ENCODE data around the gene NLK.
"Not testable (repeated sequence)": the region's sequence is repeated elsewhere in the genome, so short reads cannot be mapped to it uniquely, and the experiment has no call there.

Gene NLK

DNA sequence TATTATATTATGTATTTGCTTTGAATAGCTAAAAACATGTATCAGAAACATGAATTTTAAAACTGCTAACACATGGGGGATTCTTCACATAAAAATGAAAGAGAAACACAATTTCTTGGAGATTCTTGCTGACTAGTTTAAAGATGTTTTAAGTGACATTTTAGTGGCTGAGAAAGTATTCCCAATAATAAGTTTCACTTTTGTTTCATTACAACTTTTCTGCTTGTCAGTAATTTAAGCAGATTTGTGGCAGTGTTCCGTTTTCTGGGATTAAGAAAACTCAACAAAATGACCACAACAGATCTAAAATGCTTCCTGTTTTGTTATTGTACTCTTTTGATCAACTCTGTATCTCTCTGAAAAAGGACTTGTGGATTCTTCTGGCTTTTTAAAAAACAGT is 75.9 kb downstream of the NLK start:
- DNase-seq: no peak

DNA sequence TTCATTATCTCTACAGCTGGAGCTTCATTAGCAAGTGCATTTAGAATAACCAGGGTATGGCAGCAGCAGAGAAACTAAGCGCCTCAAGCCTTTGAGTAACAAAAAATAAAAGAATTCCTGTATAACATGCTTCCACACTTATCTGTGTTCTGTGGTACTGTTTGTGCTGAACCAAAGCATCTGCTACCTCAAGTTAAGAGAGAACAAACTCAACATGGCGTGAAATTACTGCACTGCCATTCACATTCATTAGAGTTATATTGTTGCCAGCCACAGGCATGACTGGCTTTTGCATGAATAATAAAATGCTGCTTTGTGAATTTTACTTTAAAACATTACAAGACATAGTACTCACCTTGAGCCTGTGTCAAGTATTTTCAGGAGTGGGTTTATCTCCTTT is 76.6 kb downstream of the NLK start:
- no peak for DNase-seq

DNA sequence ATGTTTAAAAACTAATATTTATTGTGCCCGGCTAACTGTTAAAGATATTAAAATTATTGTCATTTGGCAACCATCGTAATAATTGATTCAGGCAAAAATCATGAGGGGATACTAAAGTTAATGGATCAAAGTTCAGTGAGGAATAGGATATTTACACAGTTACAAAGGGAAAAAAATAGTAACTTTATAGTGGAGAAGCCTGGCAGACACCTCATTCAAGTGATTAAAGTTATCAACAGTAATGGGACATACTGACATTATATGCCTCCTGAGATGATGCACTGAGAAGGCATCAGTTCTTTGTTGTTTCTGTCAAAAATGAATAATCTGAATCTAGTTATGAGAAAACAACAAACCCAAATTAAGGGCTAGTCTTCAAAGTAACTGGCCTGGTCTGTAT is 77.1 kb downstream of the NLK start:
- DNase-seq: no peak

DNA sequence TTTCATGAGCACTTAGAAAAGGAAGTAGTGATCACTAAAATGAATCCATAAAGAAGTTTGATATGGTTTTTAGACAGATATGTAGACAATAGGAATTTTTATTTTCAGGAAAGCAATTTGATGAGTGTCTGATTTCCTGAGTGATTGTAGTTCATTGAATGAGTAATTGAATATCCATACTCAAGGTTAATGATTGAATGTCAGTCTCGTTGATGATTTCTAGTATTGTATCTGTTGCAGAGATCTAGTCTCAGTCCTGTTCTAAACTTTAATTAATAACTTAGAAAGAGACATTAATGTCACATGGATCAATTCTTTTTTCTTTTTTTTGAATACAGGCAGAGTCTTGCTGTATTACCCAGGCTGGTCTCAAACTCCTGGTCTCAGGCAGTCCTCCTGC is 78.3 kb downstream of the NLK start:
- no peak for DNase-seq

DNA sequence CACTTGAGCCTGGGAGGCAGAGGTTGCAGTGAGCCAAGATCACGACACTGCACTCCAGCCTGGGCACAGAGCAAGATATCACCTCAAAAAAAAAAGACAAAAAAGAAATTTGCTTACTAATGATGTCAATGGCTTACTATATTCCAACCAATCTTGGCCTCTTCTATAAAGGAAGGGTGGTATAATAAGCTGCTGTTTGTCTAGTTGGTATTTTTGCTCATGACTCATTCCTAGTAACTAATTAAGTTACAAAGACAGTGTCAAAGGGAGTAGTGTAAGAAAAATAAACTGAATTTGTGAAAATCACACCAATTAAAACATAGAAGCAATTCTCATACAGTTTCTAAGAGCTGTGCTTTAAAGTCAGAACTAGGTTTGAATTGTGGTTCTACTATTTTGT is 82.5 kb downstream of the NLK start:
- no peak for DNase-seq

DNA sequence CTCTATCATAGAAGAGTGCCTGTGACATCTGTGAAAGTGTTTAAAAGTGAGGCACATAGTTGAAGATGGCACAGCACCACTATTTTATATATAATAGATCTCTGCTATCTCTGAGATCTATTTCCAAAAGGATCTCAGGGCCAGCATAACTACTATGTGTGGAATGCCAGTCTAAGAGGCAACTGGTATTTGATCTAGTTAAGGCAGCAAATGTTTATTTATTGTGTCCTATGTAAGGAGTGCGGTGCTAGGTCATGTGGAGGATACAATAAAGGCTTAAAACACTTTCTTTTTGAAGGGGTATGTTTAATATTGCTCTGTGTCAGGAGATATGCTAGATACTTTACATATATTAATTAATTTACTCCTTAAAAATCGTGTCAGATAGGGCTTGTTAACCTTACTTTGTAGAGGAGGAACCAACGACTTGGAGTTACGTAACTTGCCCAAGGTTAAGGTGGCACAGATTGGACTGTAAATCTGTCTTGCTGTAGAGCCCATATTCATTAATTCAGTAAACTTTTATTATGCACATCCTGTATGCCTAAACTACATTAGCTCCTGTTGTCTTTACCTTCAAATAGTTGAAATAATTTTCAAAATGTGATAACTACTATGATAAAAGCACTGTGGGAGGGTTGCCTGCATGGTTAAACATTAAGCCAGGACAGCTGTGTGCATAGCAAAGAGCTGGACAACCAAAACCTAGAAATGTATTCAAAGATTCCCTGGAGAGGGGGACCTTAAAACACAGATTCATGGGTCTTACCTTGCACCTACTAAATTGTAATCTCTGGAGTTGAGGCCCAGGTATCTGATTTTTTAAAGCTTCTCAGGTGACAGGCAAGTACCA is 83.3 kb downstream of the NLK start:
- no peak for DNase-seq

DNA sequence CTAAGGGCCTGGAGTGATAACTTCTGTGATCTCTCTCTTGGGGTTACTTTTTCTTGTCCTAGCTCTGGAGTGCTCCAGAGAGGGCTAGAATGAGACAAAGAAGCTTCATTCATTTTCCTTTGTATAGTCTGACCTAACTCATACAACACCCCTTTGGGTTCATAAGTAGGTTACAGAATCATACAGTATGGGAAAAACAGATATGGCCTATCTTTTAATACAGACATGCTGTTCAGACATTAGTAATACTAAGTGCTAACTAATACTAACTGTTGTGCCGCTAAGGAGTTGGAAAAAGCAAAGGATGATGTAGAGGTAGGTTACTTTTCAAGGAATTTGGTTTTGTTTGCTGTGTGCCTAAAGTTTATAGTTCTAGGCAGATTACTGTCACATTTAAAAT is 84.7 kb downstream of the NLK start:
- DNase-seq: no peak

DNA sequence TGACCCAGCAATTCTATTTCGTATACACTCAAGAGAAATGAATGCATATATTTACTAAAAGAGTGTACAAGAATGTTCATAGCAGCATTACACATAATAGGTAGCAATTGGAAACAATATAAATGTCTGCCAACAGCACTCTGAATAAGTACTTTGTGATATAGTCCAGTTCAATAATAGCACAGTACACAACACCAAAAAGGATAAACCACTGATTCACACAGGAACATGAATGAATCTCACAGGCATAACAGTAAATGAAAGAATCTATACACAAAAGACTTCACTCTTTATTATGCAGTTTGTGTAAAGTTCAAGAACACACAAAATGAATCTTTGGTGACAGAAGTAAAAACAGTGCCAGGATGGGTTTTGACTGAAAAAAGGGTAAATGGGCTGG is 86.3 kb downstream of the NLK start:
- DNase-seq: no peak

DNA sequence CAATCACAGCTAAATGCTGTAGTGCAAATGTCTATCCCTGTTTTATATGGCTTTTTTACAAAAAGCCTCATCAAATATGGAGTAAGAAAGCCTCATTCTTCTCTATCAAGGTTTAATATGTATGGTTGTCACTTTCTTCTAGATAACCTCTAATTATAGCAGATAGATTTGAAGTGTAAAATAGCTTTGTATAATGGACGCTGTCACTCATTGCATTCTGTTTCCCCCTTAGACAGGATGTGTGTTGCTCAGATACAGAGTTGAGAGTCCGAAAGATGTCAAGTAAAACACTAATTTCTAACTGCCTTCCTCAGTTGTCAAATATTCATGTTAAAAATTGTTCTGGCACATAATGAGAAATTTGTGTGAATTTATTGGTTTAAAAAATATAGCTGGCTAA is 88.0 kb downstream of the NLK start:
- DNase-seq: no peak

DNA sequence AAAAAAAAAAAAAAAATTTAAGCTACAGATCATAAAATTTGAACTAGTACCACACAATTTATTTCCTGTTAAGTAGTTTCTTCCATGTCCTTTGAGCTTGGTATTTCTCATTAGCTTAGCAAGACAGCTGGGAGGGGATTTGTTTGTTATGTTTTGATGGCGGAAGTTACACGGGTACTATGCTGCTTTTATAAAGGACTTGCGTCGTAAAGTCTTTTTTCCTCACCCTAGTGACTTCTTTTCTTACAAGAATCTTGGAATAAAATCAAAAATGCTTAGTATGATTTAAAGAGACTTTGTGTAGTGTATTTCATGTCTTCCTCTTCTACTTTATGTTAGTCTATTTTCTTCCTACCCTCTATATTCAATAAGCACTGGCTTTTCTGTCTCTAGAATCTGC is 89.1 kb downstream of the NLK start:
- no peak for DNase-seq

DNA sequence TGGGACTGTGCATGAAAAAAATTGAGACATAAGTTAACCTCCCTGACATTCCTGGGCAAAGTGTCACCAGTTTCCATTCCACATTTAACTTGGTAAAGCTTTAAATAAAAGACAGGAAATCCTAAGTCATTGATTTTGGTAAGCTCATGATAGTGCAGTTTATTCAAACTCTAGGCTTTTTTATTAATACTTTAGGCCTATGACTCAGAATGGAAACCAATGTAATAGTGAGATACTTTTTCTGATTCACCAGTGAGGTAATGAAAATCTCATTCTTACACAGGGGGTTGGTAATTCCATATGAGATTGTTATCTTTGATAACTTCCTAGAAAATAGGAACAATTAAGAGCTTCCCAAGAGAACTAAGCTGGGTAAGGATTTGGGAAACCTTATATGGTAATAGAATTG is 91.1 kb downstream of the NLK start:
- DNase-seq: no peak

DNA sequence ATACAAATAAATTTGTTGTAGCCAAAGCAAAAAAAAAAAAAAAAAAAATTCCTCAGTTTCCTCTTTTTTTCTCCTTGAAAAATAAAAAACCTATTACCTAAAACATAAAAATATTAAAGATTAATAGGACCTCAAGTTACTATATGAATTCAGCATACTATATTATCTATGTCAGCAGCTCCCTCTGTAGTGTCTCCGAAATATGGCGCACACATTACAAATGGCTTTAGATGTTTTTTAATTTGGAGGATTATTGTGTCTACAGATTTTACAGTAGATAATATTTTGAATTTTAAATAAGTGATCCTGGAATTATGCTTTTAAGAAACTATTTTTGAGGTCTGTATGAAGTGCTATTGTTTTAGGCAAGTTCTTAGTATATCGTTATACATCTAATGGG is 94.4 kb downstream of the NLK start:
- DNase-seq: no peak

DNA sequence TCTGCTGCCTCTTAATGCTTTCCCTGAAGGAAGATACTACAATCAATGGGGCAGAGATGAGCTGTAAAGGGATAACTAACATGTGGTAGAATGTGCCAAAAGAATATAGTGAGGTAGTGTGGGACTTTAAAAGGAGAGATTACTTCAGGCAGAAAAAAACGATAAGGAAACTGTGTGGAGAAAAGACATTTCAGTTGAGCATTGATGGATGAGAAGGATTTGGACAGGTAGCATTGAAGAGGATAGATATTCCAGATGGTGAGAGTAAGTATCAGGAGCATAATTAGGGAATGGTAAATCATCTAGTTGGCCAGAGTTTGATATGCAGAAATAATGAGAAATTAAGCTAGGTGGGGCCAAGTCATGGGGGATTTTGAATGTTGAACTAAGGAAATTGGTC is 97.3 kb downstream of the NLK start:
- DNase-seq: no peak

DNA sequence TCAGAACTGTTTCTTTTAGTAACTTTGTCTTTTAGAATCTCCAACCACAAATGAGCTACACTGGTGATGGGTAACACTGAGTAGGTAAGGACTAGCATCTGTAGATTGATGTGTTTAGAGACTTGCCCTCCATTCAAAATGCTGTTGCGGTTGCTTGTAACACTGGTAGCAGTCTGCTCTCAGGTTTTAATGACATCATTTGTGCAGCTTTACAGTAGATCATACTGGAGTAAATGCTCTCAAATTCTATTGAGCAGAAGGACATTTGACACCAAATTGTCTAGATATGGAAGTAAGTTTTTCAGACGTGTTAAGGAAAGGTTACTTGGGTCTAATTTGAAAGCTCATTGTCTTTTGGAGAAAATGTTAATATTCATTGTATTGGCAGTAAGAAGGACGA is 98.8 kb downstream of the NLK start:
- DNase-seq: no peak

DNA sequence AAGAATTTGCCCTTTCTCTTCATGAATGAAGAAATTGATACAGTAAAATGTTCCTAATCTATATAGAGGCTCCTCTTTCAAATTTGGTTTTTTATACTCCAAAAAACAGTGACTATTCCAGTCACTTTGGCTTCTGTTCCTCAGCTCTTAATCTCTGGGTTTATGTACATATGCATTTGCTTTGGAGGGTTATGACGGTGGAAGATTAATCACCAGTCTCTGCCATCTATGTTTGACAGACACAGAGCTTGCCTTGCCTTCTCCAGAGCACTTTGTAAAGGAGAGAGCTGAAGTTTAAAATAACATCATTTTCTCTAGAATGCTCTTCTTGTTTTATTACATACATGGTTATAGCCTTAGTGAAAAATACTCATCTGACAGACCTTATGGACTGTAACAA is 99.3 kb downstream of the NLK start:
- DNase-seq: no peak

DNA sequence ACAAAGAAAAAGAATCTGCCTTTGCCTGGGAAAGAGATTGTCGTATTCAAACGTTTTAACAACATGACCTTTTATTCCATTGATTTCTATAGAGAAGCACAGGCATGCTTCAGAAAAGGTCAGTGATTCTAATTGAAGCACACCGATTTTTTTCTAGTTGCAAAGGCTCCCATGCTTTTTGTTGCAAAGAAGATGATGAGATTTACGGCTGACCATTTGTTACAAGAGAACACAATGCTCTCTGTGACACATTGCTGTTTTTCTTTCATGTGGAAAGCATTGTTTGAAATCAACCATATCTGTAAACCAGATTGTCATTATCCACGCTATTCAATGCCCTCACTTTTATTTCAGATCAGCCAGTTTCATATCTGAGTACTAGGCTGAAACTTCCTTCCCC is 99.8 kb downstream of the NLK start:
- DNase-seq: no peak

DNA sequence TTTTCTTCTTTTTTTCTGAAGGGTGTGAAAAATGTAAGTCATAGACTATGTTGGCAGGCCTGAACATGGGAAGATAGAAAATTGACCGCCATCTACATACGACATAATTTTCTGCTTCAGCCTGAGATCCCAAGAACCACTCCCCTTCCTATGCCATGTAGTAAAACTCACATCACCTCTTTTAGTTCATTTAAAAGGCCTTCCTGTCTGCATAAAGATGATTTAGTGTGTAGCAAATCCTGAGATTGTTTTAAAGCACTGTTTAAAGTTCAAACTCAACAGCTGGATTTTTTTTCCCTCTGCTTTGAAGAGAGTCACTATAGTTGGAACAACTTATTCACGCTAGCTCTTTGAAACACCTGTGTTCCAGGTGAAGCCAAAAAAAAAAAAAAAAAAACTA is 101.5 kb downstream of the NLK start:
- DNase-seq: no peak

DNA sequence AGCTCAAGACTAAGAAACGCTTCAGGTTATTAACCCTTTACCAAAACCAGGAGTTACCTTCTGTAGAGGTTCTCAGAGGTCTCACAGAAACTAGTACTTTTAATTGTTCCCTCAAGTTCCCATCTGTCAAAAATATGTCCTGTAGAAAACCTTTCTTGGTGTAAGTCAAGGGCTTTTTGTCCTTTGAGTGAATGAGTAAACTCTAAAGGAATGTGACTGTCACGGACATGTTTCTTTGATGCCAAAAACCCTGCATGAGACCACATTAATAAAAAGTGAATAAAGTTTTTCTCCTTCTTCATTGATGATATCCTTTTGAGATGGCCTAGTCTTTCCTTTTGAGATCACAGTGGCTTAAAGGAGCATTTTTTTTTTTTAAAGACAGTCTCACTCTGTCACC is 102.9 kb downstream of the NLK start:
- DNase-seq: no peak

DNA sequence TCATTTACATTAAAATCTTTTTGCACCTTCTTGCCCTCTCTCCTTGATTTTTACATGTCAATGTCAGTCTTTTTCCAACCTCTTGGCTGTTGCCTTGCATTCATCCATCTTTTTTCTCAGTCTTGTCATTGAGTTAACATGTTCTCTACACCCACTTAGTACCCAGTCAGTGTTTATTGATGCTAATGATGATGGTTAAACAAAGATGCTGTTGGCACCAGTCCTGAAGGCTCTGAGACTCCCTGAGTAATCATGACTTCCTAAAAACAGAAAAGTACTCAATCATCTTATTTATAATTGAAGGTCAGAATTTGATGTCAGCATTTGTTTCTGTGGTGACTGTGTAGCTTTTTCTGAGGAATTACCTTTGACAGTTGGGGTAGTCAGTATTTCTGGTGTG is 104.5 kb downstream of the NLK start:
- no peak for DNase-seq

DNA sequence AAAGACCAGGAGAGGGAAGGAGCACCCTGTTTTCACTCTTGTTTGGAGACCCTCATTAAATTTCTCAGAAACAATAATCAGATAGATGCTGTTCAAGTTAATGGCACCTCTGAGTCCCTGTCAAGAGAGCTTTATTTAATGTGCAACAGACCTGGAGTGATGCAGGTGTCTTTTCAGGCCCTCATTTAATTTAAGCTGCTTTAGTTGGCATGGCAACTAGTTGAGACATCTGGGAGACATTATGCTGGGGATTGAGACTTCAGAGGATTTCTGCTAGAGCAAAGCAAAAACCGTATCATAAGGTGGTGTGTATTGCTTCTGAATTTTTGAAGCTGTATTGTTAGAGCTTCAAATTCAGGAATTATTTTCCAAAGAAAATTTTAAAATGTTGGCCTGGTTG is 108.5 kb downstream of the NLK start:
- DNase-seq: no peak

DNA sequence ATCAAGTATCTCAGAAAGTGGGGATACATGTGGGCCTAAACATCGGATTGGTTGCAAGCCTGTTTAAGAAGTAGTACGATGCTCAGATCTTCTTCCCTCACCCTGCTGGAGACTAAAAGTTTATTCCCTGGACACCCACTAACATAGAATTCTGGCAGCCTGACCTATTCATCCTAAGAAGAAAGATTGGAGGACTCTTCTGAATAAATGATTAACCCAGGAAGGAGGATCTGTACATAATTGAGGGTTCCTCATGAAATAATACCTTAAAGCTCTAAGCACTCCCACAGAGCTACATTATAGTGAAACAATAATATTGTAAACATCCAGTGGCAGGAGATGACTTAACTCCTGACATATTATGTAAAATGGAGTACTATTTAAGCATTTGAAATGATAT is 111.7 kb downstream of the NLK start:
- no peak for DNase-seq

DNA sequence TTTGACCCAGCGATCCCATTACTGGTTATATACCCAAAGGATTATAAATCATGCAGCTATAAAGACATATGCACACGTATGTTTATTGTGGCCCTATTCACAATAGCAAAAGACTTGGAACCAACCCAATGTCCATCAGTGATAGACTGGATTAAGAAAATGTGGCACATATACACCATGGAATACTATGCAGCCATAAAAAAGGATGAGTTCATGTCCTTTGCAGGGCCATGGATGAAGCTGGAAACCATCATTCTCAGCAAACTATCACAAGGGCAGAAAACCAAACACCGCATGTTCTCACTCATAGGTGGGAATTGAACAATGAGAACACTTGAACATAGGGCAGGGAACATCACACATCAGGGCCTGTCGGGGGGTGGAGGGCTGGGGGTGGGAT is 112.9 kb downstream of the NLK start:
- DNase-seq: not testable (repeated sequence)

DNA sequence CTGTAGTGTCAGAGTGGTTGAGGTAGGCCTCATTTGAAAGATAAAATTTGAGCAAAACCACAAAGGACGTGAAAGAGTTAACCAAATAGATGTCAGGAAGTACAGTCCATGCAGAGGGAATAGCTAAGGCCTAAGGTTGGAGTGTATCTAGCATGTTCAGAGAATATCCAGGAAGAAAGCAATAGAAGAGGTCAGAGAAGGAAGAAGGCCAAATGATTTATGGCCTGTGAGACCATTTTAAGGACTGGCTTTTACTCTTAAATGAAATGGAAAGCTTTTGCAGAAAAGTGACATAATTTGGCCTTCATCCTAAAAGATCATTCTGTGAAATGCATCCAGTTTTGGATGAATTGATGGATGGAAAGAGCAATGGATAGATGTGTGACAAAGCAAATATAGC is 116.5 kb downstream of the NLK start:
- DNase-seq: no peak

DNA sequence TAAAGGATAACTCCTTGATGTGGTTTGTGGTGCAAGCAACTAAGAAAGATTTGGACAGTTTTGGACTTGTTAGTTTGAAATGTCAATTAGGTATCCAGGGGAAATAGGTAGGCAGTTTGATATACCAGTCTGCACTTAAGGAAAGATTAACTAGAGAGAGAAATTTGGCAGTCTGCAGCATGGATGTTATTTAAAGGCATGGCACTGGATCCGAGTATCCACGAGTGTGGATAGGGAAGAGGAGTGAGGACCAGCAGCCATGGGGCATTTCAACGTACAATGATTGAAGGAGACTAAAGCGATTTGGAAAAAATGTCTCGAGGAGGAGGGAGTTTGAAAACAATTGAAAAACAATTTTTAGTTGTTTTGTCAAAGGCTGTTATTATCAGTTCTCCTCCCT is 117.4 kb downstream of the NLK start:
- DNase-seq: no peak

DNA sequence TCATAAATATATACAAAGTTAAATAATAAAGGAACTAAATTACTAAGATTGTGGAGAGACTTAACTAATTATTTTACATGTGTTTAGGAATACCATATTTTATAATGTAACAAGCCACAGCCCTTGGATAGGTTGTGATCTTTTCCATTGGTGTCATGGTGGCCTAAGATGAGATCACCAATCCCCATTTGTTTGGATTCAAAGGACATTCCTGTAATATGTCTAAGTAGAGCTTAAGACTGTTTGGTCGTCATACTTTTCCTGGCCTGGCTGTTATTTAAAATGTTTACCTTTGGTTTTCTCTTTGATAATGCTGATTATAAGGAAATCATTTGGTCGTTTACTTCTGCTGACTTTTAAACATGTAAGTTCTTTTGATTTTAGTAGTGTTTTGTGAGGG is 118.1 kb downstream of the NLK start:
- DNase-seq: no peak

DNA sequence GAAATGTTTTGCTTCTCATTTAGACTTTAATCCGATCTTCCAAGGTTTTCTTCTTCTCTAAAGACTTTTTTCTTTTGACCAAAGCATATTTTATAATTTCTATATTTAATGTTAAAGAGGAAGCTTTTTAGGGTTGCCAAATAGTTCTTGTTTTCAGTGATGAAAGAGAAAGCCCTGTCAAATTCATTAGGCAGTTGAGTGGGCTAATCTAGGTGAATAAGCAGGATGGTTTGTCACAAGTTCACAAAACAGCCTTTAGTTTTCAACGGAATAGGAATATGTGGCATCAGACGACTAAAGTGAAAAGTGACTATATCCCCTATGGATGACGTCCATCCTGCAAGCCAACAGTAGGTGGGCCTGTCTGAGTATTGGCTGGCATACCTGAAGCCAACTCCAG is 118.8 kb downstream of the NLK start:
- DNase-seq: no peak

Data from stimulated activated CD8-positive, alpha-beta memory T cell treated with anti-CD3 and anti-CD28 coated beads, Interleukin-4, amount 100 ng/mL, for 48 hours (primary cell).